GM23248 (cell line): ENCODE results near the gene DPPA5. TPM values are rescaled to one million over a fixed set of nuclear protein-coding genes. Genes with fewer than 3 reads are reported as not detected.

Experiments used
- DNase-seq: peaks from one replicate; pipeline ENCODE4 v3.0.0-alpha.2; 2015
- H2AFZ ChIP-seq: fragments of 200-600 bp; sonication (generic); 2 replicates; pipeline ENCODE4 v1.6.1; 2016; ENCODE audit warnings: antibody characterized with exemption
- H3F3A ChIP-seq: fragments of 200-600 bp; sonication (generic); 2 replicates; pipeline ENCODE4 v1.6.1; 2016; ENCODE audit warnings: mild to moderate bottlenecking, antibody characterized with exemption, mixed run types; ENCODE audit not compliant: insufficient read depth
- H3K27ac ChIP-seq: fragments of 200-600 bp; sonication (generic); 2 replicates; pipeline ENCODE4 v1.5.1; 2016; ENCODE audit warnings: mild to moderate bottlenecking
- H3K27me3 ChIP-seq: fragments of 200-600 bp; sonication (generic); replicated peaks from 2 replicates; pipeline ENCODE4 v1.6.1; 2016; ENCODE audit warnings: mild to moderate bottlenecking; ENCODE audit not compliant: insufficient read depth
- H3K36me3 ChIP-seq: fragments of 200-600 bp; sonication (generic); 2 replicates; pipeline ENCODE4 v1.6.1; 2016; ENCODE audit warnings: low read depth, mild to moderate bottlenecking
- H3K4me1 ChIP-seq: fragments of 200-600 bp; sonication (generic); 2 replicates; pipeline ENCODE4 v1.6.1; 2016; ENCODE audit warnings: mild to moderate bottlenecking; ENCODE audit not compliant: insufficient read depth
- H3K4me2 ChIP-seq: fragments of 200-600 bp; sonication (generic); one replicate; pipeline ENCODE4 v1.6.1; 2016; ENCODE audit warnings: mild to moderate bottlenecking; ENCODE audit not compliant: unreplicated experiment
- H3K4me3 ChIP-seq: fragments of 200-600 bp; sonication (generic); 2 replicates; pipeline ENCODE4 v1.5.1; 2016; ENCODE audit warnings: mild to moderate bottlenecking
- H3K79me2 ChIP-seq: fragments of 200-600 bp; sonication (generic); 2 replicates; pipeline ENCODE4 v1.6.1; 2016; ENCODE audit warnings: mild to moderate bottlenecking; ENCODE audit not compliant: insufficient read depth
- H3K9ac ChIP-seq: fragments of 200-600 bp; sonication (generic); 2 replicates; pipeline ENCODE4 v1.6.1; 2016; ENCODE audit warnings: mild to moderate bottlenecking
- H3K9me2 ChIP-seq: fragments of 200-600 bp; sonication (generic); 2 replicates; pipeline ENCODE4 v1.6.1; 2016; ENCODE audit warnings: mixed run types, mild to moderate bottlenecking, moderate library complexity; ENCODE audit not compliant: insufficient read depth
- H3K9me3 ChIP-seq: fragments of 200-600 bp; sonication (generic); one replicate; pipeline ENCODE4 v1.6.1; 2017; ENCODE audit warnings: low read depth
- H4K20me1 ChIP-seq: fragments of 200-600 bp; sonication (generic); 2 replicates; pipeline ENCODE4 v1.6.0; 2016; ENCODE audit not compliant: insufficient read depth
- EZH2 ChIP-seq: fragments of 200-600 bp; sonication (generic); IDR thresholded peaks from 2 replicates; pipeline ENCODE4 v1.6.1; 2018; ENCODE audit warnings: antibody characterized with exemption, mild to moderate bottlenecking; ENCODE audit not compliant: insufficient read depth, poor library complexity, severe bottlenecking
- EZH2phosphoT487 ChIP-seq: fragments of 200-600 bp; sonication (generic); IDR thresholded peaks from 2 replicates; pipeline ENCODE4 v1.6.1; 2018; ENCODE audit warnings: antibody characterized with exemption, moderate library complexity, mild to moderate bottlenecking, low read depth; ENCODE audit not compliant: insufficient read depth
- WGBS, 2 experiments: methylation state at CpG; one replicate each; pipeline ENCODE4 v1.1.6; 2015 to 2017; ENCODE audit warnings: low lambda C conversion rate in 2 of 2, low coverage in 1 of 2; ENCODE audit errors: missing lambda C conversion rate in 2 of 2; 5-methylcytosine and 5-hydroxymethylcytosine counted together
- in situ Hi-C: fragments of 300-500 bp; cut with MboI; formaldehyde crosslinking; loops from 2 replicates; pipeline ENCODE4 v1.15.0; 2020
- polyA plus RNA-seq: library from polyadenylated mRNA; unstranded; fragments of >200 nt; fragmentation: Nextera tagmentation; extraction: Ambion mirVana; gene quantifications from 2 replicates; pipeline ENCODE4 v1.2.1, GENCODE V29; 2016
- total RNA-seq: library from RNA; depleted of rRNA; stranded (reverse); fragments of >200 nt; shearing (Covaris generic); gene quantifications from 2 replicates; pipeline ENCODE4 v1.2.3, GENCODE V29; 2014

The DPPA5 gene
- total and polyA plus RNA-seq, 2 experiments from 2014 or later, result not detected

DNA sequence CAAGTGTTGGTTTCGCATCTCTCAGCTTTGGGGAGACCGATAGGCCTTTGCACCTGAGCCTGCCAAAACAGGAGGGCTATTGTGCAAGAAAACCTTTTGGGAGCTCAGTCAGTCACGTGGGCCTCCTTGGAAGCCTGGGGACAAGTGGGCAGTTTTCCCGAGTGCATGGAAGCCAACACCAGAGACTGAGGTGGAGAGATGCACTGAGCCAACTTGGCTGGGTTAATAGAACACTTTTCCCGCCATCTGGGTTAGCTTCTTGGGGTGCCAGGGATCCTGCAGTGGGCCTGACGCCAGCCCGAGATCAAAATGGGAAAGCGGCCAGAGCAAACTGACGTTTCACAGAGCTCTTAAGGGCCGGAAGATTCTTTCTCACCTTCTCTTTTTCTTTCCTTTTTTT is 18.4 kb upstream of the DPPA5 start:
- no peaks in the 10 kb centered on the region for H4K20me1 ChIP-seq
- no peak overlapping the region for H3K4me3 ChIP-seq
- H3K9ac ChIP-seq, result no peak overlapping the region
- H3K4me2 ChIP-seq, result no peak overlapping the region
- no peaks in the 10 kb centered on the region for H3K79me2 ChIP-seq
- no peak for DNase-seq
- WGBS, 2 experiments, result 66 to 72% methylated on average over 10 of the region's 10 CpGs
- H3K27ac ChIP-seq, result no peak overlapping the region
- no peak for TF ChIP-seq EZH2
- TF ChIP-seq EZH2phosphoT487, result no peak
- no peaks in the 10 kb centered on the region for H3K4me1 ChIP-seq
- H3K27me3 ChIP-seq, result 0 out of 2 replicates have a peak, but pooled peaks cover 5% of the 10 kb centered on the region
- no peaks in the 10 kb centered on the region for H3F3A ChIP-seq
- H3K36me3 ChIP-seq, result no peaks in the 10 kb centered on the region
- in situ Hi-C loops, result no loop called here
- no peak overlapping the region for H2AFZ ChIP-seq
- no peaks in the 10 kb centered on the region for H3K9me3 ChIP-seq
- H3K9me2 ChIP-seq, result no peaks in the 10 kb centered on the region

DNA sequence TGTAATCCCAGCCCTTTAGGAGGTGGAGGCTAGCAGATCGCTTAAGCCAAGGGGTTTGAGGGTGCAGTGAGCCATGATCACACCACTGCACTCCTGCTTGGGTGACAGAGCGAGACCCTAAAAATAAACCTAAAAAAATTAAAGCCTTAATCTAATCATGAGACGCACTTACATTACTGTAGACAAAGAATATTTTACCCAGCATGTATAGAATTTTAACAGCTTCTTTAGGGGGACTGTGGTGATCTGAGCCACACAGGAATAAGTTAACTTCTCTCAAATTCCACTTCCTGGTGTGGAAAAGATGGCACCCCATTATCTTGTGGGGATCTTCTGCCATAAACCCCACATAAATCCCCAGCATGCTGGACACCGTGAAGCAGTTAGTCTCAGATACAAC is 17.9 kb upstream of the DPPA5 start:
- H4K20me1 ChIP-seq, result no peaks in the 10 kb centered on the region
- H3K27me3 ChIP-seq, result 0 out of 2 replicates have a peak, but pooled peaks cover 5% of the 10 kb centered on the region
- in situ Hi-C loops, result no loop called here
- no peaks in the 10 kb centered on the region for H3K79me2 ChIP-seq
- H3K27ac ChIP-seq, result no peak overlapping the region
- TF ChIP-seq EZH2phosphoT487, result no peak
- TF ChIP-seq EZH2, result no peak
- no peaks in the 10 kb centered on the region for H3K36me3 ChIP-seq
- no peak for DNase-seq
- no peak overlapping the region for H2AFZ ChIP-seq
- H3K9me3 ChIP-seq, result no peaks in the 10 kb centered on the region
- WGBS, 2 experiments, result 71 to 78% methylated on average over 4 of the region's 4 CpGs
- H3F3A ChIP-seq, result no peaks in the 10 kb centered on the region
- H3K9me2 ChIP-seq, result no peaks in the 10 kb centered on the region
- no peak overlapping the region for H3K4me2 ChIP-seq
- no peak overlapping the region for H3K4me3 ChIP-seq
- H3K4me1 ChIP-seq, result no peaks in the 10 kb centered on the region
- H3K9ac ChIP-seq, result no peak overlapping the region

DNA sequence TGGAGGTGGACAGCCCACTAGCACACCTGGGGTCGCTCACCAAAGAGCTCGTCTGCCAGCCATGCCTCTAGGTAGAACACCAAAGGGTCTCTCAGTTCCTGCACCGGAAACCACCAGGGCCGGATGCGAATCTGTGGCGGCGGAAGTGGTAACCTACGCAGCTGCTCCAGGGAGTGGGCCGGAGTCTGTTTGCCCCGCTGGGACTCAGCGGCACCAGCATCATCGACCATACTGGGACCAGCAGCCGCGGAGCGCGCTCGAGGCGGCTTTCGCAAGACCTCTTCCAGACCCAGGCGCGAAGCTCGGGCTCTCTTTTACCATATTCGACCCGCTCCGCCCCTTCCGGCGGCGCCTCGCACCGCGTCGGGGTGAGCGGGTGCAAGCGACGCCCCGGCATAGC is 15.5 kb upstream of the DPPA5 start, which contains the start of gene OOEP:
TSS of gene OOEP (minus strand) at position 335 of the 400 bp plus-strand sequence. CDS start at position 230, 105 bp downstream.
- Histone ChIP-seq H2AFZ (no peak within 1 kb of the TSS), H3F3A (no peaks in the 10 kb centered on the region), H3K9ac (no peak within 1 kb of the TSS), H3K9me2 (no peaks in the 10 kb centered on the region), H3K4me2 (no peak within 1 kb of the TSS), H3K9me3 (no peaks in the 10 kb centered on the region), H3K27me3 (0 out of 2 replicates have a peak, but pooled peaks cover 5% of the 10 kb centered on the region), H3K36me3 (no peaks in the 10 kb centered on the region), H3K27ac (no peak within 1 kb of the TSS), H3K4me3 (no peak within 1 kb of the TSS), H3K79me2 (no peaks in the 10 kb centered on the region), H3K4me1 (no peaks in the 10 kb centered on the region), H4K20me1 (no peaks in the 10 kb centered on the region)
- no peak for DNase-seq
- WGBS, 2 experiments, result 91 to 93% methylated on average over 35 to 36 of the region's 36 CpGs
- in situ Hi-C loops, result no loop called here
- TF ChIP-seq EZH2phosphoT487 (no peak), EZH2 (no peak)

DNA sequence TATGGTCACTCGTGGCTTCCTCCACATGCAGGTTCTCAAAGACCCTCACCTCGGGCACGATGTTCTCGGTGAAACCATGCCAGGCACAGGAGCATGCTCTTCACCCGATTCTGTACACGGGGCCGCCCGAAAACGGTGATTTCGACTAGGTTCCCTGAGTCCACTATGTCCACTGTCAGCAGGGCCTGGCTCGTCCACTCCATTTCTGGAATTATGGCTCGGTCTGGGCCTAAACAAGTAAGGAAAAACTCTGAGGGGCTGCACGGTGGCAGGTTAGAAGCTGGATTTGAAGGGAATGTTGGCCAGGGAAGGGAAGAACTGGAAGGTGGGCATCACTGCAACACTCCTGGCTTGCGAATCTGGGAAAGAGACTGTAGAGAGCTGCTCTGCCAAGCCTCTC is 15.1 kb upstream of the DPPA5 start:
- in situ Hi-C loops, result no loop called here
- Histone ChIP-seq H3K27me3 (0 out of 2 replicates have a peak, but pooled peaks cover 5% of the 10 kb centered on the region), H3K9ac (no peak overlapping the region), H3K36me3 (no peaks in the 10 kb centered on the region), H3K4me2 (no peak overlapping the region), H3K9me2 (no peaks in the 10 kb centered on the region), H4K20me1 (no peaks in the 10 kb centered on the region), H2AFZ (no peak overlapping the region), H3K9me3 (no peaks in the 10 kb centered on the region), H3K4me1 (no peaks in the 10 kb centered on the region), H3K4me3 (no peak overlapping the region), H3F3A (no peaks in the 10 kb centered on the region), H3K79me2 (no peaks in the 10 kb centered on the region), H3K27ac (no peak overlapping the region)
- TF ChIP-seq EZH2 (no peak), EZH2phosphoT487 (no peak)
- WGBS, 2 experiments, result 72 to 73% methylated on average over 14 of the region's 14 CpGs
- DNase-seq, result no peak

DNA sequence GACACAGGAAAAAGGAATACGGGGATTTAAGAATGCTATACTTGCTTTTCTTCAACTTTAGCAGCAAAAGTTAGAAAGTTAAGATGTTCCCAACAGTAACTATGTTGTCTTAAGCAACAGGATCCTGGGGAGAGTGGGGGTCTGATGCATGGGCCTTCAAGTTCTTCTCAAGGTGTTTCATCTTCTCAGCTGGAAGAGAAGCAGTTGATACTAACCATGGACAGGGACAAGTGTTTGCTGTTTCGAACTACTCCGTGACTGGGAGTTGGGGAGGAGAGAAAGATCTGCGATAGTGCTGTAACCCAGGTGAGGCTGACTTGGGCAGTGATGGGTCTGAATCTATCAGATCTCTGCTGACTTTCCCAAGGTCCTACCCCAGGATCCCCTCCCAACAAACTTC is 14.6 kb upstream of the DPPA5 start:
- Histone ChIP-seq H3K27ac (no peak overlapping the region), H3K9ac (no peak overlapping the region), H3K79me2 (no peaks in the 10 kb centered on the region), H3K4me2 (no peak overlapping the region), H3K4me3 (no peak overlapping the region), H3K9me3 (no peaks in the 10 kb centered on the region), H4K20me1 (no peaks in the 10 kb centered on the region), H3K9me2 (no peaks in the 10 kb centered on the region), H3K36me3 (no peaks in the 10 kb centered on the region), H3K27me3 (0 out of 2 replicates have a peak, but pooled peaks cover 5% of the 10 kb centered on the region), H2AFZ (no peak overlapping the region), H3F3A (no peaks in the 10 kb centered on the region), H3K4me1 (no peaks in the 10 kb centered on the region)
- TF ChIP-seq EZH2, result no peak
- TF ChIP-seq EZH2phosphoT487, result no peak
- no peak for DNase-seq
- in situ Hi-C loops, result no loop called here
- WGBS, 2 experiments, result 86 to 91% methylated on average over 4 of the region's 4 CpGs
